SH-SY5Y (cell line): ENCODE data around the gene GBX1.

Source experiments
- GATA2 ChIP-seq: IDR thresholded peaks from 2 replicates; pipeline ENCODE4 v1.6.1; 2011; ENCODE audit warnings: mild to moderate bottlenecking, low read depth, low read length
- GATA3 ChIP-seq: IDR thresholded peaks from 2 replicates; pipeline ENCODE4 v1.6.1; 2011; ENCODE audit warnings: low read depth, mild to moderate bottlenecking, low read length, moderate library complexity

GBX1 gene

DNA sequence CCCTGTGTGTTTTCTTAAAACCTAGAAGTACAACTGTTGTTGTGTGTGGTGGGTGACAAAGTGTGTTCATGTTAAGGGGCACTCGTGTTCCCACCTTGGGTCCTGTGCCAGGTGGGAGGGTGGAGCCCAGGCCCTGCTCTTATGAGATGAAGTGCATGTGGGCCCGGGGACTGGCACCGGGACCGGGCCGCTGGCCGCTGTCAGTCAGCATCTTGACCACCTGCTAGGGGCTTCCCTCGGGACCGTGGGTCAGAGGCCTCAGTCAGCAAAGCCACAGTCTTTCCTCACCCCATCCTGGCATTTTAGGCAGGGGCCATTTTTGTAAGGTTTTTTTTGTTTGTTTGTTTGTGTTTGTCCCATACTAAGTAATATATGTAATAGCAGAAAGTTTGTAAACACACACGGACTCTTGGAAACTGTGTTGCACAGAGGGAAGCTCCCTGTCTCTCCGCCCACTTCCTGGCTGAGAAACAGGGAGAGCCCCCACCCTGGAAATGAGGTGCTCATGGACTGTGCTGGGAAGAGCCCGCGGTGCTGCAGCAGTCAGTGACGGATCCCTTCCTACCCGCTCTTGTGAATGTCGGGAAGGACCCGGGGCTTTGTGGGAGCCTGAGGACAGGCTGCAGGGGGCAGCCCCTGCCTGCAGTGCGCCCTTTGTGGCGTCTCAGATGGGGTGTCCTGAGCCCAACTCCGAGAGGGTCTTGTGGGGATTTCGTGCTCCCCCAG lies 67.8 kb downstream of the GBX1 start:
- no peak for TF ChIP-seq GATA3
- no peak for TF ChIP-seq GATA2
